T-cell (primary cell): ENCODE data around the gene MRM2. TPM values are rescaled to one million over a fixed set of nuclear protein-coding genes. Genes with fewer than 3 reads are reported as not detected.

ENCODE experiments used
- ATAC-seq, 4 experiments: fragments of 200-7000 bp in 3 of 4; fragments of 150-1000 bp in 1 of 4; cut with Tn5 transposase; replicated peaks in 1 of 4; 1 replicate in 3 of 4; 2 replicates in 1 of 4; pipeline ENCODE4 v1.10.0; 2021; ENCODE audit warnings: moderate library complexity in 3 of 4, mild to moderate bottlenecking in 2 of 4, moderate number of reproducible peaks in 1 of 4
- CTCF ChIA-PET, 2 donors: fragments of 300-600 bp; sonication (Branson Sonifier 250); formaldehyde crosslinking; loops; one replicate each; lab custom pipeline; 2022; ENCODE audit warnings: antibody characterized with exemption in 2 of 2; lab: Charles Lee
- POLR2A ChIA-PET, 2 donors: fragments of 300-600 bp; sonication (Branson Sonifier 250); formaldehyde crosslinking; loops; one replicate each; lab custom pipeline; 2022; ENCODE audit warnings: antibody characterized with exemption in 2 of 2; lab: Charles Lee
- DNase-seq, 35 experiments: peaks; one replicate each; pipeline versions ENCODE4 v3.0.0 to v3.0.0-alpha.2; 2013 to 2023
- H3K27ac ChIP-seq: one replicate; pipeline ENCODE4 v1.5.1; 2013; ENCODE audit warnings: low read length
- H3K27me3 ChIP-seq, 2 experiments: replicated peaks in 1 of 2; 1 replicate in 1 of 2; 2 replicates in 1 of 2; pipeline versions ENCODE4 v1.6.1 to v1.7.0; 2013; ENCODE audit warnings: low read length in 1 of 2, mixed read lengths in 1 of 2; ENCODE audit not compliant: control insufficient read depth in 2 of 2, insufficient read depth in 2 of 2; ENCODE audit errors: extremely low read depth in 1 of 2
- H3K36me3 ChIP-seq, 2 donors: 1 replicate in 1 of 2; 2 replicates in 1 of 2; pipeline versions ENCODE4 v1.6.1 to v1.7.0; 2013; ENCODE audit warnings: low read length in 1 of 2; ENCODE audit not compliant: control insufficient read depth in 2 of 2, insufficient read depth in 1 of 2; ENCODE audit errors: extremely low read depth in 1 of 2
- H3K4me1 ChIP-seq, 2 experiments: 1 replicate in 1 of 2; 2 replicates in 1 of 2; pipeline versions ENCODE4 v1.6.1 to v1.7.0; 2013; ENCODE audit warnings: low read length in 2 of 2, mixed read lengths in 1 of 2; ENCODE audit not compliant: insufficient read depth in 2 of 2, control insufficient read depth in 1 of 2; ENCODE audit errors: extremely low read depth in 1 of 2
- H3K4me3 ChIP-seq, 2 donors: 1 replicate in 1 of 2; 2 replicates in 1 of 2; pipeline versions ENCODE4 v1.5.1 to v1.7.0; 2013; ENCODE audit warnings: mild to moderate bottlenecking in 2 of 2, low read length in 1 of 2, moderate library complexity in 1 of 2; ENCODE audit not compliant: control insufficient read depth in 1 of 2; ENCODE audit errors: extremely low read depth in 1 of 2
- H3K9me3 ChIP-seq: 2 replicates; pipeline ENCODE4 v1.7.0; 2013
- H3K27ac Mint-ChIP-seq, 2 donors: one replicate each; pipeline ENCODE4 v1.8.0; 2020 to 2021; ENCODE audit warnings: mild to moderate bottlenecking in 2 of 2, mixed read lengths in 2 of 2
- H3K27me3 Mint-ChIP-seq, 2 donors: one replicate each; pipeline ENCODE4 v1.8.0; 2021 to 2022; ENCODE audit warnings: mixed read lengths in 2 of 2
- H3K36me3 Mint-ChIP-seq: one replicate; pipeline ENCODE4 v1.8.0; 2021; ENCODE audit warnings: mixed read lengths
- H3K4me1 Mint-ChIP-seq, 3 donors: one replicate each; pipeline ENCODE4 v1.8.0; 2020 to 2022; ENCODE audit warnings: mixed read lengths in 3 of 3, mild to moderate bottlenecking in 1 of 3
- H3K4me3 Mint-ChIP-seq, 3 donors: one replicate each; pipeline ENCODE4 v1.8.0; 2020 to 2022; ENCODE audit warnings: mild to moderate bottlenecking in 3 of 3, mixed read lengths in 3 of 3, moderate library complexity in 3 of 3
- H3K9me3 Mint-ChIP-seq, 3 donors: one replicate each; pipeline ENCODE4 v1.8.0; 2020 to 2022; ENCODE audit warnings: mixed read lengths in 3 of 3
- WGBS: methylation state at CpG from one replicate; pipeline ENCODE4 v1.1.5; 2013; ENCODE audit warnings: missing lambda C conversion rate; ENCODE audit not compliant: insufficient coverage; 5-methylcytosine and 5-hydroxymethylcytosine counted together
- total RNA-seq, 35 experiments: library from RNA in 6 of 35; stranded (reverse) in 6 of 35; fragments of 120-200 nt in 1 of 35; gene quantifications; one replicate each; pipeline versions ENCODE4 v1.2.1 to v1.2.4 and lab custom pipeline; 2013 to 2026

MRM2 gene
- total RNA-seq, 5 donors from 2014 or later (not counting 1 experiment from before 2014, with no cell fraction given): 6.5 to 20.0 (median 17.9) TPM

DNA sequence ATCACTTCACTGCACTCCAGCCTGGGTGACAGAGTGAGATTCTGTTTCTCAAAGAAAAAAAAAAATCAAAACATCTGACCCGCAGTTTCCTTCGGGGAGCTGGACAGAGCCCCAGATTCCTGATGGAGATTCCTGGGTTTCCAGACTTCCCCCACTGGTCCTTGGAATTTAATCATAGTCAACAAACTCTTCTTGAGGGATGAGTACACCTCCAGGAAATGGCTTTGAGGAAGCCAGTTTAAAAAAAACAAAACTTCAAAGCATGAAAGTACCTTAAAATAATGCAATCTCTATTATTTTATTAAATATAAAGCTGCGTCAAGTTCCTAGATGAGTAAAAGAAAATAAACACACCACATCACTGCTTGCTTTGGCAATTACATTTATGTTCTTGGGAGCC, 8.1 kb downstream of the MRM2 start:
- ATAC-seq (no peak), DNase-seq (no peak)
- Mint-ChIP-seq H3K27me3 (no peaks in the 10 kb centered on the region), H3K4me3 (peak overlapping the region; percentile 54 to 92 (median 76)), H3K36me3 (peaks cover 21% of the 10 kb centered on the region), H3K27ac (peak overlapping the region; percentile 29 to 55), H3K9me3 (no peaks in the 10 kb centered on the region), H3K4me1 (peaks cover 26 to 43% (median 37%) of the 10 kb centered on the region in 3 donors)
- H3K27ac ChIP-seq: no peak overlapping the region
- H3K9me3 ChIP-seq: no peaks in the 10 kb centered on the region
- H3K4me3 ChIP-seq: no peak overlapping the region
- peaks cover 11 to 33% of the 10 kb centered on the region in 2 donors for H3K36me3 ChIP-seq
- H3K27me3 ChIP-seq: no peaks in the 10 kb centered on the region
- CTCF ChIA-PET: no interaction called here
- POLR2A ChIA-PET: interaction anchor here (0.6 kb wide), 2 partner anchors 179 to 397 kb away, joined by 3 read pairs; no protein-coding TSS in a partner anchor
- 100% methylated on average over 2 of the region's 3 CpGs for WGBS
- peaks cover 5 to 35% of the 10 kb centered on the region in 2 experiments for H3K4me1 ChIP-seq

DNA sequence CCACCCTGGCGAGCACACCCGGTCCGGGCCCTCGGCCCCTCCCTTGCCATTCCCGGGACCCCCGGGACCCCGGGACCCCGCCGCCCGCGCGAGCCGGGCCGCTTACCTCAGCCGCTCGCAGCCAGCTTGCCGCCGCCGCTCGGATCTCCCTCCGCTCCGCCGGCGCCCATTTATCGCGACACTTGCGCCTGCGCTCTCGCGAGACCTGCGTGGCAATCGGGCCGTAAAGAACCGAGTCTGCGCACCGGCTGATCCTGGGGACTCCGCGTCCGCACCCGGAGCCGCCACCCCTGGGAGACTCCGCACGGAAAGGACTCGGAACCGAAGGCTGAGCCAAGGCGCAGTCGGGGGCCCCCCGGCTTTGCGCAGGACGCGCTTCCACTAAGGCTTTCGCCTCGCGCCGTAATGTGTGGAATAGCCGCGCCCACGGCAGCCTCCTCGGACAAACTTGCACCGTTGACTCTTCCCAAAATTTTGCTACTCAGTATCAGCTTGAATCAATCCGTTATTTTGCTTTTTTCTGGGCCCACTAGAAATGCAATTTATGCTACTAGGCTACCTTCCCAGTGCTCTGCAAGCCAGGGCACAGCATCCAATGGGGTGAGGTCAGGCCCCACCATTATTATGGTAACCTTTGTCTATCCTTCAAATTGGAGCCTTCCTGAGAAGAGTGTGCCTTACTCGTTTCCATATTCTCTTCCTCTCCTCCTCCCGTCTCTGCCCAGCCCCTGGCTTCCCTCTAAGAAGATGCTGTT, 9.1 kb downstream of the MRM2 start, which contains the start of gene MAD1L1:
MAD1L1 (minus strand) TSS at position 180 of the 755 bp plus-strand sequence. CDS start 2,812 bp downstream, outside the sequence.
- Mint-ChIP-seq H3K27ac (peak within 1 kb of the TSS; percentile 63 to 71), H3K4me3 (peak within 1 kb of the TSS; percentile 88 to 92 (median 92)), H3K27me3 (no peaks in the 10 kb centered on the region), H3K9me3 (no peaks in the 10 kb centered on the region), H3K4me1 (peaks cover 29 to 45% (median 38%) of the 10 kb centered on the region in 3 donors), H3K36me3 (peaks cover 19% of the 10 kb centered on the region)
- H3K36me3 ChIP-seq: peaks cover 8 to 27% of the 10 kb centered on the region in 2 donors
- CTCF ChIA-PET: interaction anchor here in 1 of 2 donors (1.3 kb wide), 1 partner anchor 9 kb away, joined by 3 read pairs; the partner anchor contains the start of genes MRM2 and NUDT1
- H3K27ac ChIP-seq: no peak within 1 kb of the TSS
- H3K9me3 ChIP-seq: no peaks in the 10 kb centered on the region
- ATAC-seq (peak; percentile 93 to 96 (median 94)), DNase-seq (peak; percentile 72 to 93 (median 85))
- POLR2A ChIA-PET: no interaction called here
- no peaks in the 10 kb centered on the region for H3K27me3 ChIP-seq
- under 1% methylated on average over 61 of the region's 63 CpGs for WGBS
- H3K4me1 ChIP-seq: peaks cover 5 to 35% of the 10 kb centered on the region in 2 experiments
- peak within 1 kb of the TSS; percentile 83 to 87 for H3K4me3 ChIP-seq

DNA sequence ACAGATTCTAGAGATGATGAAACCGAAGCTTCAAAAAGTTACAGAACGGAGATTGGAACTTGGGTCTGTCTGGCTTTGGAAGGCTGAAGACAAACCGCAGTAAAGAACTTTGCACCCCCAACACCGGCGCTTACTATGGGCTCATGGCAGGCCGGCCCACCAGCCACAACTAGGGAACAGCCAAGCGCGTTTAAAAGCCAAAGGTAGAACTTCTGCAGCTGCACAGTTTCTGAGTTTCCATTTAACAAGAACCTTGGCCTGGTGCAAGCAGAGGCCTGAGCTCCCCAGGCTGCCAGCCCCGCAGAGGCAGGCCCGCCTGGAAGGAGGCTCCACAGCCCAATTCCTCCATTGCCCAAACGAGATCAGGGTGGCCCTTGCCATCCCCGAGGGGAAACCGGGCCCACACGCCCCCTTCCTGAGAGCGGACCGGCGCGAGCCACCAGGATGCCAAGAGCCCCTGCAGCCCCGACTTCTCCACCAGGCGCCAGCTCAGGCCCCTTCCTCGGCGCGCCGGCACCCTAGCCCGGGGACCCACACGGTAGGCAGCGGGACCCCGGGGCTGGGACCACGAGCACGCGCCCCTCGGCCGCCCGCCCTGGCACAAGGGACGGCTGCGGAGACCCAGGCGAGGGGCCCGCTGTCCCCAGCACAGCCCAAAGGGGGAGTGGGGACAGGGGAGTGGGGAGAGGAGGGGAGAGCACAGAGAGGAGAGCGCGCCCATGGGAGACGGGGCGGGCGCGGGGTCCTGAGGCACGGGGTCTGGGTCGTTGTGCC, 9.8 kb downstream of the MRM2 start:
- POLR2A ChIA-PET: no interaction called here
- peak overlapping the region; percentile 88 to 92 (median 88) for H3K4me3 Mint-ChIP-seq
- CTCF ChIA-PET: interaction anchor here in 1 of 2 donors (1.3 kb wide), 1 partner anchor 10 kb away, joined by 3 read pairs; the partner anchor contains the start of genes MRM2 and NUDT1
- Histone ChIP-seq H3K27me3 (no peaks in the 10 kb centered on the region), H3K27ac (no peak overlapping the region), H3K9me3 (no peaks in the 10 kb centered on the region), H3K36me3 (peaks cover 7 to 31% of the 10 kb centered on the region in 2 donors), H3K4me3 (peak overlapping the region; percentile 83 to 87), H3K4me1 (peaks cover 5 to 35% of the 10 kb centered on the region in 2 experiments)
- H3K27me3 Mint-ChIP-seq: no peaks in the 10 kb centered on the region
- peak overlapping the region; percentile 43 to 71 for H3K27ac Mint-ChIP-seq
- peak in 17 of 35 experiments; percentile 6 to 42 (median 23) for DNase-seq
- peaks cover 20% of the 10 kb centered on the region for H3K36me3 Mint-ChIP-seq
- peaks cover 29 to 42% (median 40%) of the 10 kb centered on the region in 3 donors for H3K4me1 Mint-ChIP-seq
- ATAC-seq: peak; percentile 49 to 74 (median 59)
- 2% methylated on average over 33 of the region's 46 CpGs for WGBS
- no peaks in the 10 kb centered on the region for H3K9me3 Mint-ChIP-seq

DNA sequence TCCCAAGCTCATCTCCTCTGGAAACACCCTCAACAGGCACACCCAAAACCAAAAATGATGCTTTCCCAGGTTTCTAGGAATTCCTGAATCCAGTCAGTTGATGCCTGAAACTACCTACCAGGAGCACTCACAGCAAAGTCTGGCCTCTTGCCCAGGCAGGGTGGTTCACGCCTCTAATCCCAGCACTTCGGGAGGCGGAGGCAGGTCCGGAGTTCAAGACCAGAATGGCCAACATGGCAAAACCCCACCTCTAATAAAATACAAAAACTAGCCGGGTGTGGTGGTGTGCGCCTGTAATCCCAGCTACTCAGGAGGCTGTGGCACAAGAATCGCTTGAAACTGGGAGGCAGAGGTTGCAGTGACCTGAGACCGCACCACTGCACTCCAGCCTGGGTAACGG, 11.1 kb downstream of the MRM2 start:
- ATAC-seq: no peak
- Mint-ChIP-seq H3K36me3 (peaks cover 22% of the 10 kb centered on the region), H3K4me3 (peak overlapping the region in 1 of 3 donors; percentile 92), H3K27me3 (no peaks in the 10 kb centered on the region), H3K27ac (no peak overlapping the region), H3K4me1 (peaks cover 29 to 42% (median 41%) of the 10 kb centered on the region in 3 donors), H3K9me3 (no peaks in the 10 kb centered on the region)
- POLR2A ChIA-PET: no interaction called here
- Histone ChIP-seq H3K27me3 (no peaks in the 10 kb centered on the region), H3K27ac (no peak overlapping the region), H3K4me1 (peaks cover 5 to 35% of the 10 kb centered on the region in 2 experiments), H3K36me3 (peaks cover 7 to 31% of the 10 kb centered on the region in 2 donors), H3K4me3 (no peak overlapping the region), H3K9me3 (no peaks in the 10 kb centered on the region)
- 96% methylated on average over 4 of the region's 9 CpGs for WGBS
- no peak for DNase-seq
- CTCF ChIA-PET: no interaction called here

DNA sequence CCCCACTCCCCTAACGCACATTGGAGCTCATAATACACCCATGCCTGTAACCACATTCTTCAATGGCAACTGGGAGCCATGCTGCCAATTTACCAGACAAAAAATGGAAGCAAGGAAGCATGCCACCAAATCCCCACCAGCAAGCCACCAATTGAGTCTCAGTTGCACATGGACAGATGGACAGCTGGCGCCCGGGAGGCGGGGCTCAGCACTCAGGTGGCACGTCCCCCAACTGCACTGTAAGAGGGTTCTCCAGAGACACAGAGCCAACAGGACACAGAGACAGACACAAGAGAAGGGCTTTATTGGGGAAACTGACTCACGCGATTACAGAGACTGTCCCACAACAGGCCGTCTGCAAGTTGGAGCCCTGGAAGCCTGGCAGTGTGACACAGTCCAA, 11.8 kb downstream of the MRM2 start:
- CTCF ChIA-PET: no interaction called here

DNA sequence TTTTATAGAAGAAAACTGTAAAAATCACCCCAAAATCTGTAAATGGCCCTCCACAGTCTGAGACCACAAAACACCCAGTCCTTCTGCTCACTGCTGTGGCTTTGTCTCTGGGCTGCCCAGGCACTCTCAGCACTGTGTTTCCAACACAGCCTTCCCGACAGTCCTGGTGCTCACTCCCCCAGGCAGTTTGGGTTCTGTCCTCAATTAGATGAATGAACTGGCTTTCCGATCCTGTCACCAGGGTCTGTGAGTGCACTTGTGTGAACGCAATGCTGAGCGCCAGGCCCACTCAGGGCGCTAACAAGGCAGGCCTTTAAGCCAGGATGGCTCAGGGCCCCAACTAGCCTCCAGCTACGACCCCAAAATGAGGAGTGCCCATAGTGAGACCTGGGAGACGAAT, 12.5 kb downstream of the MRM2 start:
- no peak overlapping the region for H3K4me3 Mint-ChIP-seq
- Histone ChIP-seq H3K4me1 (peaks cover 5 to 35% of the 10 kb centered on the region in 2 experiments), H3K4me3 (no peak overlapping the region), H3K27ac (no peak overlapping the region), H3K36me3 (peaks cover 14 to 37% of the 10 kb centered on the region in 2 donors), H3K27me3 (no peaks in the 10 kb centered on the region), H3K9me3 (no peaks in the 10 kb centered on the region)
- H3K36me3 Mint-ChIP-seq: peaks cover 19% of the 10 kb centered on the region
- no peak for DNase-seq
- no peak overlapping the region for H3K27ac Mint-ChIP-seq
- no peaks in the 10 kb centered on the region for H3K27me3 Mint-ChIP-seq
- CTCF ChIA-PET: no interaction called here
- 95% methylated on average over 7 of the region's 7 CpGs for WGBS
- peaks cover 21 to 40% (median 38%) of the 10 kb centered on the region in 3 donors for H3K4me1 Mint-ChIP-seq
- POLR2A ChIA-PET: interaction anchor here in 1 of 2 donors (0.6 kb wide), 1 partner anchor 309 kb away, joined by 3 read pairs; no protein-coding TSS in a partner anchor
- ATAC-seq: no peak
- no peaks in the 10 kb centered on the region for H3K9me3 Mint-ChIP-seq

More for the DNA sequence above, 11.8 kb downstream of the MRM2 start:
- H3K4me3 Mint-ChIP-seq: peak overlapping the region in 2 of 3 donors; percentile 41 to 92
- H3K27ac ChIP-seq: no peak overlapping the region
- WGBS: 96% methylated on average over 8 of the region's 8 CpGs
- peaks cover 14 to 37% of the 10 kb centered on the region in 2 donors for H3K36me3 ChIP-seq
- ATAC-seq (no peak), DNase-seq (no peak)
- H3K9me3 ChIP-seq: no peaks in the 10 kb centered on the region
- peaks cover 27 to 44% (median 42%) of the 10 kb centered on the region in 3 donors for H3K4me1 Mint-ChIP-seq
- H3K27me3 ChIP-seq: no peaks in the 10 kb centered on the region
- H3K27ac Mint-ChIP-seq: no peak overlapping the region
- no peak overlapping the region for H3K4me3 ChIP-seq
- peaks cover 26% of the 10 kb centered on the region for H3K36me3 Mint-ChIP-seq
- H3K4me1 ChIP-seq: peaks cover 5 to 35% of the 10 kb centered on the region in 2 experiments
- POLR2A ChIA-PET: interaction anchor here in 1 of 2 donors (0.6 kb wide), 1 partner anchor 310 kb away, joined by 3 read pairs; no protein-coding TSS in a partner anchor
- H3K27me3 Mint-ChIP-seq: no peaks in the 10 kb centered on the region
- no peaks in the 10 kb centered on the region for H3K9me3 Mint-ChIP-seq
